Measurements from ENCODE around the gene UBE2D2.

DNA sequence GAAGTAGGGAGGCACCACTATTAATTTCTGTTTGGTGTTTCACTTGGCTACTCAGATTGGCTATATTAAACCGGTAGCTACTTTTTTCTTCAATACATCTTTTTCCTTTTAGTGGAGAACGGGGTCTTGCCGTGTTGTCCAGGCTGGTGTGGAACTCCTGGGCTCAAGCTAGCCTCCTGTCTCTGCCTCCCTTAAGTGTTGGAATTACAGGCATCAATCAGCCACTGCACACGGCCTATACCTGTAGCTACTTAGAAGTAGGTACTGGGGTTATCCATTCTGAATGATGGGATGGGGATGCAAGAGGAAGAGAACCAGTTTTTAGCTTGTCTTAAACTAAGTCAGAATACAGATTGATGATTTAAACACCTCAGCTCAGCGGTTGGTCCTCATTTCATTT lies 1.7 kb downstream of the UBE2D2 start:
- no peak for TF ChIP-seq POLR2A (IDR thresholded peaks at IDR 0.05; ENCODE audit: low read depth, low read length)
- no peak for TF ChIP-seq POLR2AphosphoS5 (IDR thresholded peaks at IDR 0.05; ENCODE audit: low read depth, low read length)

Data from GM12892 (cell line).